MM.1S (cell line): ENCODE measurements around the gene DCDC2C.

Experiments used
- DNase-seq: peaks from one replicate; pipeline ENCODE4 v3.0.0-alpha.2; 2015
- H2AFZ ChIP-seq: fragments of 300-600 bp; sonication (generic); 2 replicates; pipeline ENCODE4 v1.6.0; 2016; ENCODE audit warnings: antibody characterized with exemption, low read length
- H3F3A ChIP-seq: fragments of 300-600 bp; sonication (generic); 2 replicates; pipeline ENCODE4 v1.6.1; 2016; ENCODE audit warnings: mild to moderate bottlenecking, antibody characterized with exemption, low read length, moderate library complexity, mixed read lengths; ENCODE audit not compliant: insufficient read depth
- H3K27ac ChIP-seq: fragments of 300-600 bp; sonication (generic); 2 replicates; pipeline ENCODE4 v1.5.1; 2016; ENCODE audit warnings: mild to moderate bottlenecking, low read length
- H3K27me3 ChIP-seq: fragments of 300-600 bp; sonication (generic); replicated peaks from 2 replicates; pipeline ENCODE4 v1.6.0; 2016; ENCODE audit warnings: low read length; ENCODE audit not compliant: insufficient read depth
- H3K36me3 ChIP-seq: fragments of 300-600 bp; sonication (generic); replicated peaks from 2 replicates; pipeline ENCODE4 v1.6.1; 2016; ENCODE audit warnings: mild to moderate bottlenecking, low read length, mixed read lengths; ENCODE audit not compliant: insufficient read depth
- H3K4me1 ChIP-seq: fragments of 300-600 bp; sonication (generic); 2 replicates; pipeline ENCODE4 v1.6.1; 2016; ENCODE audit warnings: low read length, mixed read lengths
- H3K4me2 ChIP-seq: fragments of 300-600 bp; sonication (generic); 2 replicates; pipeline ENCODE4 v1.6.0; 2016; ENCODE audit warnings: low read depth, low read length
- H3K4me3 ChIP-seq: fragments of 300-600 bp; sonication (generic); 2 replicates; pipeline ENCODE4 v1.5.1; 2016; ENCODE audit warnings: low read length, mixed read lengths
- H3K79me2 ChIP-seq: fragments of 300-600 bp; sonication (generic); 2 replicates; pipeline ENCODE4 v1.6.1; 2016; ENCODE audit warnings: mixed run types, low read length, mixed read lengths
- H3K9ac ChIP-seq: fragments of 300-600 bp; sonication (generic); 2 replicates; pipeline ENCODE4 v1.6.1; 2016; ENCODE audit warnings: low read length, mixed read lengths
- H3K9me2 ChIP-seq: fragments of 300-600 bp; sonication (generic); replicated peaks from 2 replicates; pipeline ENCODE4 v1.6.1; 2016; ENCODE audit warnings: mild to moderate bottlenecking, low read length, mixed read lengths; ENCODE audit not compliant: insufficient read depth
- H3K9me3 ChIP-seq: fragments of 300-600 bp; sonication (generic); replicated peaks from 2 replicates; pipeline ENCODE4 v1.6.1; 2016; ENCODE audit warnings: mild to moderate bottlenecking, low read length, mixed read lengths; ENCODE audit not compliant: insufficient read depth
- H4K20me1 ChIP-seq: fragments of 300-600 bp; sonication (generic); 2 replicates; pipeline ENCODE4 v1.6.1; 2016; ENCODE audit warnings: mild to moderate bottlenecking, low read length, moderate library complexity, mixed read lengths; ENCODE audit not compliant: insufficient read depth
- EZH2 ChIP-seq: fragments of 300-600 bp; sonication (generic); optimal IDR thresholded peaks from 2 replicates; pipeline ENCODE3; 2017; ENCODE audit warnings: low read depth, mild to moderate bottlenecking, antibody characterized with exemption, low read length, mixed read lengths
- EZH2phosphoT487 ChIP-seq: fragments of 300-600 bp; sonication (generic); IDR thresholded peaks from 2 replicates; pipeline ENCODE4 v1.6.1; 2018; ENCODE audit warnings: antibody characterized with exemption, low read length
- TF ChIP-seq, protein P1 (sequence below): fragments of 300-600 bp; sonication (generic); IDR thresholded peaks from 2 replicates; pipeline ENCODE4 v1.5.1; 2016; ENCODE audit warnings: antibody characterized with exemption, low read length, mixed read lengths

Gene DCDC2C

DNA sequence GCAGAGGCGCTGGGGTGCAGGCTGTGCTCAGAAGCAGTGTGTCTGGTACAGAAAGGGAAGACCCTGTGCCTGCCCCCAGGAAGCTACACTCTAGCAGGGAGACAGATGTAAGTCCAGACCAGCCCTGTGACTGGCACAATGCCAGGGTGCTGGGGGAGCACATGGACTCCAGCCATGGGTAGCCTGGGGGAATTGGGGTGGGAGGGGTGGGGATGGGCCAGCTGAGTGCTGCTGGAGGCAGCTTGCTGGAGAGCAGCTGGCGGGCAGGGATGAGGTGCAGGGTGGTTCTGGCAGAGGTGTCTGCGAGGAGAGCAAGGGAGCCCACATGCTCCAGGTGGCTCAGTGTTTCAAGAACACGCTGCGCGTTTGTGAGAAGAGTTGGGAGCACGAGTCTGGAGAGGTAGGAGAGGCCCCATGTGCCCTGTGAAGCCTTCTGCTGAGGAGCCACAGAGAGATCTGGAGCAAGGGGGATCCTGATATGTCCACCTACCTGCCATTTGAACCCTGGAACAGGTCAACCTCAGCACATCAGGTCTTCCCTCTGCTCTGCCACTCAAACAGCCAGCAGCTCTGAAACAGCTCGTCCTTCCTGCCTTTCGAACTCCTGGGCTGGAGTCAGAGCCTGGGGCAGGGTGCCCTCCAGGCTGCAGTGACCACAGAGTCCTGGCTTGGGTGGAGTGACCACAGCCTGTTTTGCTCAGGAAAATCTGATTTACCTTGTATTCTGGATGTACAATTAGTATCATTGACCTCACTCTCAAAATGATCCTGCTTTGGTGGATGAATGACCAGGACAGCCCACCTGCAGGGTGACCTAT, 30.3 kb upstream of the DCDC2C start:
- H3K9ac ChIP-seq = no peak overlapping the region
- H3K9me3 ChIP-seq = no peaks in the 10 kb centered on the region
- no peak for DNase-seq
- H3K4me3 ChIP-seq = no peak overlapping the region
- no peaks in the 10 kb centered on the region for H3K79me2 ChIP-seq
- no peaks in the 10 kb centered on the region for H3K9me2 ChIP-seq
- H3K4me2 ChIP-seq = no peak overlapping the region
- no peaks in the 10 kb centered on the region for H3K27me3 ChIP-seq
- H4K20me1 ChIP-seq = no peaks in the 10 kb centered on the region
- H2AFZ ChIP-seq = no peak overlapping the region
- H3F3A ChIP-seq = no peaks in the 10 kb centered on the region
- no peaks in the 10 kb centered on the region for H3K36me3 ChIP-seq
- no peak overlapping the region for H3K27ac ChIP-seq
- H3K4me1 ChIP-seq = no peaks in the 10 kb centered on the region
- no peak for TF ChIP-seq EZH2
- TF ChIP-seq, protein P1, sequence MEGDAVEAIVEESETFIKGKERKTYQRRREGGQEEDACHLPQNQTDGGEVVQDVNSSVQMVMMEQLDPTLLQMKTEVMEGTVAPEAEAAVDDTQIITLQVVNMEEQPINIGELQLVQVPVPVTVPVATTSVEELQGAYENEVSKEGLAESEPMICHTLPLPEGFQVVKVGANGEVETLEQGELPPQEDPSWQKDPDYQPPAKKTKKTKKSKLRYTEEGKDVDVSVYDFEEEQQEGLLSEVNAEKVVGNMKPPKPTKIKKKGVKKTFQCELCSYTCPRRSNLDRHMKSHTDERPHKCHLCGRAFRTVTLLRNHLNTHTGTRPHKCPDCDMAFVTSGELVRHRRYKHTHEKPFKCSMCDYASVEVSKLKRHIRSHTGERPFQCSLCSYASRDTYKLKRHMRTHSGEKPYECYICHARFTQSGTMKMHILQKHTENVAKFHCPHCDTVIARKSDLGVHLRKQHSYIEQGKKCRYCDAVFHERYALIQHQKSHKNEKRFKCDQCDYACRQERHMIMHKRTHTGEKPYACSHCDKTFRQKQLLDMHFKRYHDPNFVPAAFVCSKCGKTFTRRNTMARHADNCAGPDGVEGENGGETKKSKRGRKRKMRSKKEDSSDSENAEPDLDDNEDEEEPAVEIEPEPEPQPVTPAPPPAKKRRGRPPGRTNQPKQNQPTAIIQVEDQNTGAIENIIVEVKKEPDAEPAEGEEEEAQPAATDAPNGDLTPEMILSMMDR = no peak
- TF ChIP-seq EZH2phosphoT487 = no peak

DNA sequence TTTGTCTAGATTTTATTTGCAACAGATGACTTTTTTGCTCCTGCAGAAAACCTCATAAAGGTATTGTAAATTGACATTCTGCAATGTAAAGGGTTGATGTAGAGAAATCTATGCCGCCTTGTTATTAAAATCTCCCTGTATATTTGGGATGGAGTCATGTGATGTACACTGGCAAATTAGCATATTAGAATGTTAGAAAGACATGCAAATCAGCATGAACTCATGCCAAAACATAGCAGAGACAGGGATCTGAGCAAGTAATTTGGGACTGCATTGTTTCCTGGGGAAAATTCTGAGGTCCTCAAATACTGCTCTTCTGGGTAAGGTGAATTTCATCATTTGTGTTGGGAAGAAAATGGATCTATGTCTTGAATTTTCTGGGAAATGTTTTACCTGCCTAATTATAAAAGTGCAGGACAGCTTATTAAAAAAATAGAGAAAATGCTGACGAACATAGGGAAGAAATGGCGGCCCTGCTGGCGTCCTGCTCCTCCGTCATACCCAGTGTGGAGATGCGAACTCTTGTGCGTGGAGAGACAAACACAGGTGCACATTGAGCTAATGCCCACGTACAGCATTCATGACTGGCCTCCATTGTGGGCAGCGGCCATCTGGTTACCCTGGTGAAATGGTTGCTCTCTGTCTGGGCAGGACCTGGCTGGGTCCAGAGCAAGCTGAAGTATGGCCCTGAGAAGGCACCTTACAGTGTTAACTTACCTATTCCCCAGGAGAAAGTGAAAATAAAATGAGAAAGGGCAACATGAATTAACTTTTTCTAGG, 29.1 kb upstream of the DCDC2C start:
- Histone ChIP-seq H3K9me3 (no peaks in the 10 kb centered on the region), H3F3A (no peaks in the 10 kb centered on the region), H3K79me2 (no peaks in the 10 kb centered on the region), H2AFZ (no peak overlapping the region), H3K27me3 (no peaks in the 10 kb centered on the region), H3K4me3 (no peak overlapping the region), H3K9me2 (no peaks in the 10 kb centered on the region), H3K27ac (no peak overlapping the region), H3K9ac (no peak overlapping the region), H3K4me2 (no peak overlapping the region), H4K20me1 (no peaks in the 10 kb centered on the region), H3K36me3 (no peaks in the 10 kb centered on the region), H3K4me1 (no peaks in the 10 kb centered on the region)
- no peak for DNase-seq
- TF ChIP-seq, protein P1 = no peak
- TF ChIP-seq EZH2 = no peak
- no peak for TF ChIP-seq EZH2phosphoT487

DNA sequence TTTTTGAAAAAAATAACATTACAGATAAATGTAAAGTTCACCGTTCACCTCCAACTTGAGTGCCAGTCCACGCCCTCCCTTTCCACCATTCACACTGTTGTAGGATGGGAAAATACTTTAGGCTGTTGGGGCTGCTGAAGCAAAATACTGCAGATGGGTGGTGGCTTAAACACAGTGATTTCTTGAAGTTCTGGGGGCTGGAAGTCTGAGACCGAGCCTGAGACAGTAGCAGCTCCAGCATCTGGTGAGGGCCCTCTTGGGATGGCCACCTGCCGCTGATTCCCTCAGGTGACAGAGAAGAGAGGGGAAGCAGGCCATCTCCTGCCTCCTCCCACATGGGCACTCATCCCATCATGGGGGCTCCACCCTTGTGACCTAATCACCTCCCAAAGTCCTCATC, 27.7 kb upstream of the DCDC2C start:
- Histone ChIP-seq H3K4me2 (no peak overlapping the region), H3K79me2 (no peaks in the 10 kb centered on the region), H3K4me3 (no peak overlapping the region), H3K36me3 (no peaks in the 10 kb centered on the region), H3K27me3 (no peaks in the 10 kb centered on the region), H2AFZ (no peak overlapping the region), H3F3A (no peaks in the 10 kb centered on the region), H3K9me2 (no peaks in the 10 kb centered on the region), H3K9me3 (no peaks in the 10 kb centered on the region), H3K9ac (no peak overlapping the region), H4K20me1 (no peaks in the 10 kb centered on the region), H3K4me1 (no peaks in the 10 kb centered on the region), H3K27ac (no peak overlapping the region)
- no peak for DNase-seq
- TF ChIP-seq, protein P1 = no peak
- TF ChIP-seq EZH2 (no peak), EZH2phosphoT487 (no peak)
